Fibroblast of lung (primary cell): ENCODE results near the gene NRCAM.

Experiments used
- EZH2 ChIP-seq: IDR thresholded peaks from 2 replicates; pipeline ENCODE4 v1.5.1; 2012; ENCODE audit warnings: low read length, control low read depth, mild to moderate bottlenecking; ENCODE audit errors: missing control alignments
- TF ChIP-seq, protein P1 (sequence below), 2 donors: IDR thresholded peaks in 1 of 2; conservative IDR thresholded peaks in 1 of 2; 1 replicate in 1 of 2; 2 replicates in 1 of 2; pipeline ENCODE4 v1.5.1; 2011 to 2012; ENCODE audit warnings: low read length in 2 of 2, control low read depth in 1 of 2, inconsistent platforms in 1 of 2, low read depth in 1 of 2, mild to moderate bottlenecking in 1 of 2

DNA sequence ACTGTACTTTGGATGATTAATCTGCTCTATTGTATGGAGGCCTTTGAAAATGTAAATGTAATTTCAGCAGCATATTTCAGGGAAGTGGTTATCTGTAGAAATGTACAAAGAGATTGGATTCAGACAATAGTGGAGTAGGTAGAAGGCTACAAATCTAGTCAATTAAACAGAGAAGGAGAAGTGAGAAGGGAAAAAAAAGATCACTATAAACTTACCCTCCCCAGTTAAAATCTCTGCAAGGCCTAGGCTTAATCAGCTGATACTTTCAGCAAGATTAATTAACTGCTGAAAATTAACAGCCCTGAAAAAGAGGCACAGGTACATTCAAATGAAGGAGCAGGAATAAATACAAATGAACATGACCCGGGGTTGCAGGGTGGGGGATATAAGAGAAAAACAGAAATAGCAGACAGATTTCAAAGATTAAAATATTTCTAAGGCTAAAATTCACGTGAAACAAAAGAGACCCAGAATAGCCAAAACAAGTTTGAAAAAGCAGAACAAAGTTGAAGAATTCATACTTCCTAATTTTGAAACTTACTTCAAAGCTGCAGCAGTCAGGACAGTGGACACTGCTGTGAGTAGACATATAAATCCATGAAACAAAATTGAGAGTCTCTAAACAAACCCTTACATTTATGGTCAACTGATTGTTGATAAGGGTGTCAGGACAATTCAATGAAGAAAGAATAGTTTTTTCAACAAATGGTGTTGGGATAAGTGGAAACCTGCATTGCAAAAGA, 96.0 kb downstream of the NRCAM start:
- no peak for TF ChIP-seq EZH2
- TF ChIP-seq, protein P1, sequence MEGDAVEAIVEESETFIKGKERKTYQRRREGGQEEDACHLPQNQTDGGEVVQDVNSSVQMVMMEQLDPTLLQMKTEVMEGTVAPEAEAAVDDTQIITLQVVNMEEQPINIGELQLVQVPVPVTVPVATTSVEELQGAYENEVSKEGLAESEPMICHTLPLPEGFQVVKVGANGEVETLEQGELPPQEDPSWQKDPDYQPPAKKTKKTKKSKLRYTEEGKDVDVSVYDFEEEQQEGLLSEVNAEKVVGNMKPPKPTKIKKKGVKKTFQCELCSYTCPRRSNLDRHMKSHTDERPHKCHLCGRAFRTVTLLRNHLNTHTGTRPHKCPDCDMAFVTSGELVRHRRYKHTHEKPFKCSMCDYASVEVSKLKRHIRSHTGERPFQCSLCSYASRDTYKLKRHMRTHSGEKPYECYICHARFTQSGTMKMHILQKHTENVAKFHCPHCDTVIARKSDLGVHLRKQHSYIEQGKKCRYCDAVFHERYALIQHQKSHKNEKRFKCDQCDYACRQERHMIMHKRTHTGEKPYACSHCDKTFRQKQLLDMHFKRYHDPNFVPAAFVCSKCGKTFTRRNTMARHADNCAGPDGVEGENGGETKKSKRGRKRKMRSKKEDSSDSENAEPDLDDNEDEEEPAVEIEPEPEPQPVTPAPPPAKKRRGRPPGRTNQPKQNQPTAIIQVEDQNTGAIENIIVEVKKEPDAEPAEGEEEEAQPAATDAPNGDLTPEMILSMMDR (conservative IDR thresholded peaks at IDR 0.05 in 1 of 2, IDR thresholded peaks at IDR 0.05 in 1 of 2; ENCODE audit: low read depth in 1 of 2, low read length in 2 of 2): no peak
